Measurements from ENCODE around the gene PCSK5.
A peak's percentile ranks its signal among the peaks of the same experiment; 100 is the strongest.

Gene PCSK5

GRCh38 chr9:76213751-76214150 is 323.3 kb downstream of the PCSK5 start:
- no peak for DNase-seq

GRCh38 chr9:76215066-76215465 is 324.6 kb downstream of the PCSK5 start:
- no peak for DNase-seq

GRCh38 chr9:76216161-76216649 is 325.7 kb downstream of the PCSK5 start:
- no peak for DNase-seq

- DNase-seq: no peak
Observed at GRCh38 chr9:76218117-76218885, 327.8 kb downstream of the PCSK5 start.

- DNase-seq: no peak
Observed at GRCh38 chr9:76218886-76219445, 328.5 kb downstream of the PCSK5 start.

GRCh38 chr9:76219560-76220151 is 329.2 kb downstream of the PCSK5 start:
- no peak for DNase-seq

GRCh38 chr9:76221423-76221822 is 330.9 kb downstream of the PCSK5 start:
- DNase-seq: no peak

- DNase-seq: no peak
Observed at GRCh38 chr9:76223749-76224340, 333.4 kb downstream of the PCSK5 start.

GRCh38 chr9:76227156-76227555 is 336.7 kb downstream of the PCSK5 start:
- peak; percentile 3 for DNase-seq

GRCh38 chr9:76231001-76231400 is 340.5 kb downstream of the PCSK5 start:
- no peak for DNase-seq

GRCh38 chr9:76232861-76233489 is 342.5 kb downstream of the PCSK5 start:
- no peak for DNase-seq

- no peak for DNase-seq
Observed at GRCh38 chr9:76240578-76240977, 350.1 kb downstream of the PCSK5 start.

- no peak for DNase-seq
Observed at GRCh38 chr9:76245518-76245917, 355.0 kb downstream of the PCSK5 start.

GRCh38 chr9:76246680-76247079 is 356.2 kb downstream of the PCSK5 start:
- no peak for DNase-seq

GRCh38 chr9:76247426-76247825 is 357.0 kb downstream of the PCSK5 start:
- DNase-seq: no peak

- DNase-seq: no peak
Observed at GRCh38 chr9:76249309-76249708, 358.8 kb downstream of the PCSK5 start.

- DNase-seq: no peak
Observed at GRCh38 chr9:76255781-76256455, 365.4 kb downstream of the PCSK5 start.

- no peak for DNase-seq
Observed at GRCh38 chr9:76257311-76257710, 366.8 kb downstream of the PCSK5 start.

- no peak for DNase-seq
Observed at GRCh38 chr9:76266649-76267283, 376.3 kb downstream of the PCSK5 start.

- no peak for DNase-seq
Observed at GRCh38 chr9:76267284-76267652, 376.8 kb downstream of the PCSK5 start.

- DNase-seq: no peak
Observed at GRCh38 chr9:76269789-76270188, 379.3 kb downstream of the PCSK5 start.

- DNase-seq: no peak
Observed at GRCh38 chr9:76271755-76272154, 381.3 kb downstream of the PCSK5 start.

Measured in NCI-H510A treated with DMSO at 0.1 percent for 48 hours (cell line).